KMS-11 (cell line): ENCODE results near the gene ZNF883.

Experiments
- H2AFZ ChIP-seq: fragments of 200-600 bp; sonication (generic); 2 replicates; pipeline ENCODE4 v1.6.1; 2016; ENCODE audit warnings: antibody characterized with exemption, mixed run types, low read depth
- H3K27ac ChIP-seq: fragments of 200-600 bp; sonication (generic); 2 replicates; pipeline ENCODE4 v1.6.1; 2016; ENCODE audit warnings: mild to moderate bottlenecking, mixed run types
- H3K27me3 ChIP-seq: fragments of 200-600 bp; sonication (generic); 2 replicates; pipeline ENCODE4 v1.6.1; 2017; ENCODE audit warnings: mild to moderate bottlenecking, low read depth, mixed run types, moderate library complexity; ENCODE audit not compliant: insufficient read depth
- H3K36me3 ChIP-seq: fragments of 200-600 bp; sonication (generic); 2 replicates; pipeline ENCODE4 v1.6.1; 2017; ENCODE audit warnings: mild to moderate bottlenecking, mixed run types; ENCODE audit not compliant: insufficient read depth
- H3K4me1 ChIP-seq: fragments of 200-600 bp; sonication (generic); 2 replicates; pipeline ENCODE4 v1.6.1; 2016; ENCODE audit warnings: mild to moderate bottlenecking, low read depth, mixed run types; ENCODE audit not compliant: poor library complexity, severe bottlenecking
- H3K4me2 ChIP-seq: fragments of 200-600 bp; sonication (generic); 2 replicates; pipeline ENCODE4 v1.7.0; 2016; ENCODE audit warnings: mild to moderate bottlenecking, mixed run types
- H3K4me3 ChIP-seq: fragments of 200-600 bp; sonication (generic); IDR thresholded peaks from 2 replicates; pipeline ENCODE4 v1.6.1; 2017; ENCODE audit warnings: low read depth, low read length, mixed read lengths; ENCODE audit not compliant: insufficient read depth
- H3K79me2 ChIP-seq: fragments of 200-600 bp; sonication (generic); 2 replicates; pipeline ENCODE4 v1.6.1; 2016; ENCODE audit warnings: low read depth, mixed run types; ENCODE audit not compliant: insufficient read depth
- H3K9ac ChIP-seq: fragments of 200-600 bp; sonication (generic); 2 replicates; pipeline ENCODE4 v1.6.1; 2016; ENCODE audit warnings: mild to moderate bottlenecking, mixed run types
- H4K20me1 ChIP-seq: fragments of 200-600 bp; sonication (generic); 2 replicates; pipeline ENCODE4 v1.6.1; 2016; ENCODE audit warnings: mild to moderate bottlenecking, mixed run types; ENCODE audit not compliant: insufficient read depth
- TF ChIP-seq, protein P1 (sequence below): fragments of 200-600 bp; sonication (generic); conservative IDR thresholded peaks from 2 replicates; pipeline ENCODE4 v1.6.1; 2017; ENCODE audit warnings: low read depth, mild to moderate bottlenecking, antibody characterized with exemption, low read length, moderate library complexity, mixed read lengths

Gene ZNF883

DNA sequence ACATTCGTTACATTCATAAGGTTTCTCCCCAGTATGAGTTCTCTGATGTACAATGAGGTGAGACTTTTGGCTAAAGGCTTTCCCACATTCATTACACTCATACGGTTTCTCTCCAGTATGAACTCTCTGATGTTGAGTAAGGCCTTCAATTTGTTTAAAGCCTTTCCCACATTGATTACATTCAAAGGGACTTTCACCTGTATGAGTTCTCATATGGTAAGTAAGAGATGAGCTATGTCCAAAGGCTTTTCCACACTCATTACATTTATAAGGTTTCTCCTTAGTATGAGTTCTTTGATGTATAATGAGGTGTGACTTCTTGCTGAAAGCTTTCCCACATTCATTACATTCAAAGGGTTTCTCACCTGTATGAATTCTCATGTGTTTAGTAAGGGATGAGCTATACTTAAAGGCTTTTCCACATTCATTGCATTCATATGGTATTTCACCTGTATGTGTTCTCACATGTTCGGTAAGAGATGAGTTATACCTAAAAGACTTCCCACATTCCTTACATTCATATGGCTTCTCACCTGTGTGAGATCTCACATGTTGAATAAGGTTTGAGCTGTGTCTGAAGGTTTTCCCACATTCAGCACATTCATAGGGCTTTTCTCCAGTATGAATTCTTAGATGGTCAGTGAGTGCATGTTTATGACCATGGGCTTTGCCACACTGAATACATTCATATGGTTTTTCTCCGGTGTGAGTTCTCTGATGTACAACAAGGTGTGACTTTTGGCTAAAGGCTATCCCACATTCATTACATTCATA, 31.1 kb upstream of the ZNF883 start:
- H3K27me3 ChIP-seq, result no peaks in the 10 kb centered on the region
- no peak overlapping the region for H3K27ac ChIP-seq
- H3K36me3 ChIP-seq, result no peaks in the 10 kb centered on the region
- H3K9ac ChIP-seq, result no peak overlapping the region
- H4K20me1 ChIP-seq, result no peaks in the 10 kb centered on the region
- no peak overlapping the region for H3K4me2 ChIP-seq
- no peaks in the 10 kb centered on the region for H3K4me1 ChIP-seq
- H2AFZ ChIP-seq, result no peak overlapping the region
- TF ChIP-seq, protein P1, sequence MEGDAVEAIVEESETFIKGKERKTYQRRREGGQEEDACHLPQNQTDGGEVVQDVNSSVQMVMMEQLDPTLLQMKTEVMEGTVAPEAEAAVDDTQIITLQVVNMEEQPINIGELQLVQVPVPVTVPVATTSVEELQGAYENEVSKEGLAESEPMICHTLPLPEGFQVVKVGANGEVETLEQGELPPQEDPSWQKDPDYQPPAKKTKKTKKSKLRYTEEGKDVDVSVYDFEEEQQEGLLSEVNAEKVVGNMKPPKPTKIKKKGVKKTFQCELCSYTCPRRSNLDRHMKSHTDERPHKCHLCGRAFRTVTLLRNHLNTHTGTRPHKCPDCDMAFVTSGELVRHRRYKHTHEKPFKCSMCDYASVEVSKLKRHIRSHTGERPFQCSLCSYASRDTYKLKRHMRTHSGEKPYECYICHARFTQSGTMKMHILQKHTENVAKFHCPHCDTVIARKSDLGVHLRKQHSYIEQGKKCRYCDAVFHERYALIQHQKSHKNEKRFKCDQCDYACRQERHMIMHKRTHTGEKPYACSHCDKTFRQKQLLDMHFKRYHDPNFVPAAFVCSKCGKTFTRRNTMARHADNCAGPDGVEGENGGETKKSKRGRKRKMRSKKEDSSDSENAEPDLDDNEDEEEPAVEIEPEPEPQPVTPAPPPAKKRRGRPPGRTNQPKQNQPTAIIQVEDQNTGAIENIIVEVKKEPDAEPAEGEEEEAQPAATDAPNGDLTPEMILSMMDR, result no peak
- no peaks in the 10 kb centered on the region for H3K79me2 ChIP-seq
- H3K4me3 ChIP-seq, result no peak overlapping the region

DNA sequence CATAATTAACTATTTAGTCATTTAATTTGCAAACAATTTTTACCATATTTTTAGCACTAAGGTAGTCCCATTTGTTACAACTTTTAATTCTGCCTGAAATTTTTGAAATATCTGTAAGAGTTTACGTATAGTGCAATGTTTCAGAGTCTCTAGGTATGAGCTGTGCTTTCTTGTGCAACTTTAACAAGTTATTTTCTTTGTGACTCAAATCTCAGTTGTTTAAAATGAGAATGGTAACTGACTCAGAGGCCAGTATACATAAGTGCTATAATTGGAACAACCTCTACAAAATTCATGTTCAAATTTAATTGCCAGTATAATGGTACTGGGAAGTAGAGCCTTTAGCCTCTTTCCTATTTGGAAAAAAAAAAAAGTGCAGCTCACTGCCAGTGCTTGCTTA, 14.2 kb upstream of the ZNF883 start:
- H4K20me1 ChIP-seq, result no peaks in the 10 kb centered on the region
- no peaks in the 10 kb centered on the region for H3K27me3 ChIP-seq
- no peak overlapping the region for H3K4me3 ChIP-seq
- no peak overlapping the region for H3K9ac ChIP-seq
- no peak overlapping the region for H3K4me2 ChIP-seq
- H2AFZ ChIP-seq, result no peak overlapping the region
- no peaks in the 10 kb centered on the region for H3K79me2 ChIP-seq
- TF ChIP-seq, protein P1, result no peak
- H3K36me3 ChIP-seq, result no peaks in the 10 kb centered on the region
- no peak overlapping the region for H3K27ac ChIP-seq
- no peaks in the 10 kb centered on the region for H3K4me1 ChIP-seq

DNA sequence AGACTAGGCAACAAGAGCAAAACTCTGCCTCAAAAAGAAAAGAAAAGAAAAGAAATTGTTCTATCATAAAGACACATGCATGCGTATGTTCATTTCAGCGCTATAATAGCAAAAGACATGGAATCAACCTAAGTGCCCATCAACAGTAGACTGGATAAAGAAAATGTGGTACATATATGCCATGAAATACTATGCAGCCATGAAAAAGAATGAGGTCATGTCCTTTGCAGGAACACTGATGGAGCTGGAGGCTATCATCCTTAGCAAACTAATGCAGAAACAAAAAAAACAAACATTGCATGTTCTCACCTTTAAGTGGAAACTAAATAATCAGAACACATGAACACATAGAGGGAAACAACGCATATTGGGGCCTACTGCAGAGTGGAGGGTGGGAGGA, 6.3 kb upstream of the ZNF883 start:
- TF ChIP-seq, protein P1, result no peak
- Histone ChIP-seq H3K9ac (no peak overlapping the region), H3K4me3 (no peak overlapping the region), H3K27ac (no peak overlapping the region), H2AFZ (no peak overlapping the region), H3K4me2 (no peak overlapping the region), H3K27me3 (no peaks in the 10 kb centered on the region), H4K20me1 (no peaks in the 10 kb centered on the region), H3K79me2 (no peaks in the 10 kb centered on the region), H3K4me1 (no peaks in the 10 kb centered on the region), H3K36me3 (no peaks in the 10 kb centered on the region)

DNA sequence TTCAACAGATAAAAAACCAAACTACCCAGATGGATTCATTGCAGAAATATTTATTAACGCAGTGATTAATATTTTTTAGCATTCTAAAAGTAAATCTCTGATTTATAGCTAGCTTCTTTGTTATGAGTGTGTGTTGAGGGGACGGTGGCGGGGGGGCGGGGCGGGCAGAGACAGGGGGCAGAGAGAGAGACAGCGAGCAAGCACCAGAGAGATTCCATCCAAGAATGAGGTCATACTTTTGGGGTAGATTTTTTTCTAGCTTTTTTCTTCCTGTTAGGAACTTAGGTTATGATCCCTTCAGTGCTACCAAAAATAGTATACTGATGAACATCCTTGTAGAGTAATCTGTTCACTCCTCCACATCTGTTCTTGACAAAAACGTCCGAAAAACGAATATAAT, 500 bp upstream of the ZNF883 start:
- Histone ChIP-seq H3K4me3 (no peak overlapping the region), H3K9ac (no peak overlapping the region), H3K27me3 (no peaks in the 10 kb centered on the region), H3K4me1 (no peaks in the 10 kb centered on the region), H3K4me2 (no peak overlapping the region), H3K27ac (no peak overlapping the region), H3K36me3 (no peaks in the 10 kb centered on the region), H4K20me1 (no peaks in the 10 kb centered on the region), H2AFZ (no peak overlapping the region), H3K79me2 (no peaks in the 10 kb centered on the region)
- TF ChIP-seq, protein P1, result no peak
